ENCODE data around the gene MARCO. TPM values are rescaled to one million over a fixed set of nuclear protein-coding genes. Genes with fewer than 3 reads are reported as not detected.
"Not testable (repeated sequence)": the region's sequence is repeated elsewhere in the genome, so short reads cannot be mapped to it uniquely, and the experiment has no call there.

The MARCO gene
- total RNA-seq, 4 donors from 2014 or later = 0.87 to 23.7 (median 2.9) TPM

GRCh38 chr2:118939994-118940393, 2.0 kb upstream of the MARCO start:
- Histone ChIP-seq H3K9me3 (no peaks in the 10 kb centered on the region), H3K4me1 (no peaks in the 10 kb centered on the region), H3K4me3 (no peak overlapping the region), H3K27ac (no peak overlapping the region), H3K27me3 (peaks cover 0 to 12% (median 0%) of the 10 kb centered on the region in 4 donors), H3K36me3 (no peaks in the 10 kb centered on the region)
- DNase-seq = no peak
- intact Hi-C loops (cut with DNase I) = no loop called here
- no peak for TF ChIP-seq POLR2A (IDR thresholded peaks at IDR 0.05)
- TF ChIP-seq, protein P1, sequence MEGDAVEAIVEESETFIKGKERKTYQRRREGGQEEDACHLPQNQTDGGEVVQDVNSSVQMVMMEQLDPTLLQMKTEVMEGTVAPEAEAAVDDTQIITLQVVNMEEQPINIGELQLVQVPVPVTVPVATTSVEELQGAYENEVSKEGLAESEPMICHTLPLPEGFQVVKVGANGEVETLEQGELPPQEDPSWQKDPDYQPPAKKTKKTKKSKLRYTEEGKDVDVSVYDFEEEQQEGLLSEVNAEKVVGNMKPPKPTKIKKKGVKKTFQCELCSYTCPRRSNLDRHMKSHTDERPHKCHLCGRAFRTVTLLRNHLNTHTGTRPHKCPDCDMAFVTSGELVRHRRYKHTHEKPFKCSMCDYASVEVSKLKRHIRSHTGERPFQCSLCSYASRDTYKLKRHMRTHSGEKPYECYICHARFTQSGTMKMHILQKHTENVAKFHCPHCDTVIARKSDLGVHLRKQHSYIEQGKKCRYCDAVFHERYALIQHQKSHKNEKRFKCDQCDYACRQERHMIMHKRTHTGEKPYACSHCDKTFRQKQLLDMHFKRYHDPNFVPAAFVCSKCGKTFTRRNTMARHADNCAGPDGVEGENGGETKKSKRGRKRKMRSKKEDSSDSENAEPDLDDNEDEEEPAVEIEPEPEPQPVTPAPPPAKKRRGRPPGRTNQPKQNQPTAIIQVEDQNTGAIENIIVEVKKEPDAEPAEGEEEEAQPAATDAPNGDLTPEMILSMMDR (IDR thresholded peaks at IDR 0.05) = no peak

DNA sequence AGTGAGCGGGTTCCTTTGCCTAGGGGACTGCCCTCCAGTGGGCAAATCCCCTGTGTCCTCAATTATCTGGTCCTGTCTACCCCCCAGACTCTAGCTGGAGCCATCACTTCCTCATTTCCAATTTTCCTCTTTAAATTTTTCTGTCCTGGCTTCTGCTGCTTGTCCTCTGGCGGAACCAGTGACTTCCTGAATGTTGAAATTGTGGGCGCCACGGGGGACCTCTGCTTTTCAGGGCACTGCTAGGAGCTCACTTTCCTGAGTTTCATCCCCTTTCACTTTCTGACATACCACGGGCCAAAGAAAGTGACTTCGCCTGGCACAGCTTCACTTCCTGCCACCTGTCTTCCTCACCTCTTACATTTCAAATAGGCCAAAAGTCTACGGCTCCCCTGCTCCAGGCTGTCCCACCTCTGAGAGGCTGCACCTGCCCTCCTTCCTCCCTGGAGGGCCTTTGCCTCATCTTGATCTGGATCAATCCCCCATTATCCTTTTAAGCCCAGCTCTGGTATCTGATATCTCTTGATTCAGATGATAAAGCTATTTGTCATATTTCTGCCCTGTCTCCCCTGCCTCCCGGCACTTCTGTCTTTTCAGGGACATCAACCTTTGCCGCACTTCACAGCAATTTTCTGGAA, 1.4 kb upstream of the MARCO start:
- Histone ChIP-seq H3K27me3 (peaks cover 0 to 12% (median 0%) of the 10 kb centered on the region in 4 donors), H3K36me3 (no peaks in the 10 kb centered on the region), H3K27ac (no peak overlapping the region), H3K4me3 (no peak overlapping the region), H3K9me3 (no peaks in the 10 kb centered on the region), H3K4me1 (no peaks in the 10 kb centered on the region)
- TF ChIP-seq POLR2A (IDR thresholded peaks at IDR 0.05) = no peak
- TF ChIP-seq, protein P1 (IDR thresholded peaks at IDR 0.05) = no peak
- DNase-seq = no peak
- WGBS, 2 donors = 52 to 63% methylated on average over 9 of the region's 9 CpGs
- intact Hi-C loops (cut with DNase I) = no loop called here

GRCh38 chr2:118943286-118943685, 1.3 kb downstream of the MARCO start:
- Histone ChIP-seq H3K27ac (no peak overlapping the region), H3K9me3 (no peaks in the 10 kb centered on the region), H3K36me3 (no peaks in the 10 kb centered on the region), H3K4me3 (no peak overlapping the region), H3K4me1 (no peaks in the 10 kb centered on the region), H3K27me3 (peaks cover 0 to 12% (median 0%) of the 10 kb centered on the region in 4 donors)
- no peak for DNase-seq
- WGBS, 2 donors = 21 to 27% methylated on average over 2 of the region's 2 CpGs
- intact Hi-C loops (cut with DNase I) = no loop called here
- TF ChIP-seq POLR2A (IDR thresholded peaks at IDR 0.05) = no peak
- TF ChIP-seq, protein P1 (IDR thresholded peaks at IDR 0.05) = no peak

DNA sequence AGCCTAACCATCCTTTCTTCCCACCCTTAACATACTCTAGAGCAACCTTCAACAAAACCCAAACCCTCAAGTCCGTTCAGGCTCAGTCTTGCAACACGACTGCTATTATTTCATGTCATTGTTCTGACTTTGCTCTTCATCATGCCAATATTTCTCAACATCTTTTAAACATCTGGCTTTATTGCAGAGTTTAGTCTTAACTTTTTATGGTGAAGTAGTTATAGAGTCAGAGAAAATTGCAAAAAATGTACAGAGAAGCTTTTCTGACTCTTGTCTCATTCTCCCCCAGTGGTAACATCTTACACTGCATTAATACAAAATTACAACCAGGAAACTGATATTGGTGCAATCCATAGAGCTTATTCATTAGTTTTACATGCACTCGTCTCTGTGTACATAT, 3.9 kb downstream of the MARCO start:
- Histone ChIP-seq H3K27me3 (peaks cover 0 to 12% (median 0%) of the 10 kb centered on the region in 4 donors), H3K27ac (no peak overlapping the region), H3K9me3 (no peaks in the 10 kb centered on the region), H3K4me1 (no peaks in the 10 kb centered on the region), H3K4me3 (no peak overlapping the region), H3K36me3 (no peaks in the 10 kb centered on the region)
- DNase-seq = no peak
- WGBS, 2 donors = 42 to 43% methylated on average over 3 of the region's 3 CpGs
- no peak for TF ChIP-seq POLR2A (IDR thresholded peaks at IDR 0.05)
- TF ChIP-seq, protein P1 (IDR thresholded peaks at IDR 0.05) = no peak
- intact Hi-C loops (cut with DNase I) = no loop called here

DNA sequence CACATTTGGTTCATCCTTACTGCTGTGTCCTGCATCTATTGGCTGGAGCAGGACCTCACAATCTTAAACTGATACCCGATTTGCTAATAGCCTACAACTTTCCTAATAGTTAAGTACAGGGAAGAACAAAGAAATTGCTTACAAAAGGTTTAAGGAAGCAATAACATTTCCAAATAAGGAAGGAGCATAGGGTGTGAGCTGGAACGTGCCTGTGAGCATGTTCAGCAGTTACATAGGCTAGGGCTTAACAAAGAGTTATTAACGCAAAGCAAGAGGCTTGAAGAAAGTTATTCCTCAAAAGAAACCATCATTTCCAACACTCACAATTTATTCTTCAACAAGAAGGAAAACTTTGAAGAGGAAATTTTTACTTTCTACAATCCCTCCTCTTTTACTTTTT, 6.3 kb downstream of the MARCO start:
- intact Hi-C loops (cut with DNase I); DNase-seq; H3K27ac ChIP-seq; H3K4me1 ChIP-seq; H3K9me3 ChIP-seq; H3K36me3 ChIP-seq; H3K4me3 ChIP-seq: not testable (repeated sequence)
- 28 to 30% methylated on average over 3 of the region's 3 CpGs for WGBS, 2 donors
- H3K27me3 ChIP-seq = peaks cover 0 to 18% (median 0%) of the 10 kb centered on the region in 4 donors
